ENCODE data around the gene SLCO2B1.

The SLCO2B1 gene

DNA sequence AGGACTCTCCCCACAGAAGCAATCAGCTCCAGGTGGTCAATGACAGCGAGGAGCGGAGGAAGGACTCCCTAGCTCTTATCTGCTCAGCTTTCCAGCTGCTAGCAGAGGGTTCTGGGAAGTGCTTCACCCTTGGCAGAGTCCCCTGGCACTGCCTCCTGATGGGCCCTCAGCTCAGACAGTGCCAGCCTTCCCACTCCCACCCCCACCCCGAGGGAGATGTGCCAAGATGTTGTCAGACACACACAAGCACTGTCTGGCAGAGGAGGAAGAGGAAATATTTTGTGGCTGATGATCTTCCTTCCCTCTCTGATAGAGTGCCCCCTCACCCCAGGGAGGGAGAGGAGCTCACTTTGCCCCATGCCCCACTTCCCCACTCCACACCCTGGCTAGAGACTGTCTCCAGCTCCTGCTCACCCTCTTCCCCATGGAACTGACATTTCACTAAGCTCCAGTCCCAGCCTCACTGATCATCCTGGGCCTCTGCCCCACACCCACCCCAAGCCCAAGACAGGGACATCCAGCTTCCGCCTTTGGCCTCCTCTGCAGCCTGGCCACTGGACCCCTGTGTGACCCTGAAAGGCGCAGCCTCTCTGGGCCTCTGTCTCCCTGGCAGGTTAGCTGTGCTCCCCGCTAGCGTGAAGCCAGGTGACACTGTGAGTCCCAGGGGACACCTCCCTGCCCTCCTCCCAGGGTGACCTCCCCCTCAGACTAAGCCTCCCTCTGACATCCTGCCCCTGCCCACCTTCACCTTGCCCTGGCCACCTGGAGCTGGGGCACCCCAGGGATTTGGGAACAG lies 44.5 kb downstream of the SLCO2B1 start:
- no peak for DNase-seq

DNA sequence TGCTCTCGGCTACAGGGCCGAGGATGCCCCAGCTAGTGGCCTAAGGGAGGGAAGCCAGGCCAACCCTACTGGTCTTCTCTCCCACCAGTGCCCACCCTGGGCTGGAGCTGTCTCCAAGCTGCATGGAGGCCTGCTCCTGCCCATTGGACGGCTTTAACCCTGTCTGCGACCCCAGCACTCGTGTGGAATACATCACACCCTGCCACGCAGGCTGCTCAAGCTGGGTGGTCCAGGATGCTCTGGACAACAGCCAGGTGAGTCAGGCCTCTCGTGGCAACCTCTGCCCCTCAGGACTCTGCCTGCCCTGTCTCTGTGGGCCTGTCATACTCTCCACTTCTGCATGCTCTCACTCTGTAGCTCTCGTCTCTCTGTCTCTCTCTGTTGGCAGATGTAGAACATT lies 45.5 kb downstream of the SLCO2B1 start:
- DNase-seq = no peak

DNA sequence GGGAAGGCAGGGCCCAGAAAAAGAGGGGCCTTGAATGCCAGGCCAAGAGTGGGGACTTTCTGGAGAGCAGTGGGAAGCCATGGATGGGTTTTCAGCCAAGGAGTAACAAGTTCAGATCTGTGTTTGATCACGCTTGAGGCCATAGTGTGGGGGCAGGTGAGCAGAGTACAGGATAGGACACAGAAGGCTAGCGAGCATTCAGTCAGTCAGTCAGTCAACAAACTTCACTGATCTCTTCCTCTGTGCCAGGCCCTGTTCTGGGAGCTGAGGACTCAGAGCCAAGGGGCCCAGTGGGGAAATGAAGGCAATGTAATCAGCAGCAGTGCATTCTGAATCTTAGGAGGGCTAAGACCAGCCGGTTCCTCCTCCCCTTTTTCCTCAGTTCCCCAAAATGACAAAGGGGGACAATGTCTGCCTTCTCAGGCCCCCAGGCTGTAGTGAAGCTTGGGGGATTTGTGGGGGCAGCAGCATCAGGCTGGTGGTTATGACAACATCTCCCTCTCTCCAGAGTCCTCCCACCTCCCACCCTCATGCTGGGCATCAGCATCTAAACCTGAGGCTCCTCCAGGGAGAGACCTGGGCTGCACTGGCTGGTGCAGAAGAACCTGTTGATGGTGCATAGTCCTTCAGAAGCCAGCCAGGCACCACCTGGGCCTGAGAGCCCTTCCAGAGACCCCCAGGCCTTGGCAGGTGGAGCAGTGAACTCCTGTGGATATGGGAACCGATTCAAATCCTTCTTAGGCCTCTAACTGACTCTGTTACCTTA lies 46.8 kb downstream of the SLCO2B1 start:
- no peak for DNase-seq

DNA sequence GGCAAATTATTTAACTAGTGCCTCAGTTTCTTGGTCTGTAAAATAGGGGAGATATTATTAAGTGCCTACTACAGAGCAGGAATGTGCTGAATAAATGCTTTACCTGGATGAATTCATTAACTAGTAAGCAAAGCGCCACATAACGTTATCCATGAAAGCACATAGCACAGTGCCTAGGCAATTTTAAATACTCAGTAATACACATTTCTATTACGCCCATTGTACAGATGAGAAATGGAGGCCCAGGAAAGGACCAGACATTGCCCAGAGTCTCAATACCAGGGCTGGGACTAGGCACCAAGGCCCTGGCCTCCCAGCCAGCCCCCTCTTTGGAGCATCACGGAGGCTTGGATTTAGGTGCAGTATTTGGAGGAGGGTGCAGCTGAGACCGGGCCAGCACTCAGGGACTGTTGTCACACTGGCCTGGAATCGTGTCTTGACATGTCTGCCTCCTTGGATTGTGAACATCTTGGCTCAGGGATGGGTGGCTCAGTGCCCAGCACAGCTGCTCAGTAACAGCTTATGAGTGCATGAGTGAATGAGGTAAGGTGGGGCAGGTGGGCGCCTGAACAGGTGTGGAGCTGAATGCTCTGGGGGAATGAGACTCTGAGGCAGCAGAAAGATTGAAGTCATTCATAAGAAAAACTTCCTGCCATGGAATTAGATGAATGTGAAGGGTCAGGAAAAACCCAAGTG lies 47.5 kb downstream of the SLCO2B1 start:
- no peak for DNase-seq

DNA sequence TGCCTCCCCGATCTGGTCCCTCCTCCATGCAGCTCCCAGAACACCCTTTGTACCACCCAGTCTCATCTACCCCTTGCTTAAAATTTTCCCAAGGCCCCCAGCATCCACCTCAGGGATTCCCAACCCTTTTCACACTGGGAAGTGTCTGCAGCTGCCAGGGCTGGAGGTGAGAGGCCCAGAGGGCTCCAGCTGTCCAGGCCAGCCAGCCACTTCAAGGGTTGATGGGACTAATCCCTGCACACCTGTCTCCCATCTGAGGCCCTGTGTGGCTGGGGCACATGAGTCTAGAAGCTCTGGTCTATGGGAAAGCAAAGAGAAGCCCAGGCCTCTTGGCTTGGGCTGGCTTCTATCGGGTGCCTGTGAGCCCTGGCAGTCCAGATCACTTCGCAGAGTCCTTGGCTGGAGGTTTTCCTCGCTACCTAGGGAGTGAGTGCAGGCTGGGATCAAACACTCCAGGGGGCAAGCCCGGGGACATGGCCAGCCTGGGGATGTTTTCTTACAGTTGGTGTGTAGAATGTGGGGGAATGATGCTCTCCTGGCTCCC lies 48.6 kb downstream of the SLCO2B1 start:
- DNase-seq = no peak

DNA sequence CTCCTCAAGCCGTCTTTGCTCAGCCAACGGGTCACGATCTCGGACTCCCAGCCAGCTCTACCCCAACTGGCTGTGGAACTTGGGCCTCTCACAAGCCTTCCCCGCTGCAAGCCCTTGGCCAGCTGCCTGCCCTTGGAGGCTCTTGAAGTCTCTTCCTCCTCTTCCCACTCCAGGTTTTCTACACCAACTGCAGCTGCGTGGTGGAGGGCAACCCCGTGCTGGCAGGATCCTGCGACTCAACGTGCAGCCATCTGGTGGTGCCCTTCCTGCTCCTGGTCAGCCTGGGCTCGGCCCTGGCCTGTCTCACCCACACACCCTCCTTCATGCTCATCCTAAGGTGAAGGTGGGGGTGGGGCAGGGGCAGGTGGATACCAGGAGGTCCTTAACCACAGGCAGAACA lies 49.1 kb downstream of the SLCO2B1 start:
- no peak for DNase-seq

DNA sequence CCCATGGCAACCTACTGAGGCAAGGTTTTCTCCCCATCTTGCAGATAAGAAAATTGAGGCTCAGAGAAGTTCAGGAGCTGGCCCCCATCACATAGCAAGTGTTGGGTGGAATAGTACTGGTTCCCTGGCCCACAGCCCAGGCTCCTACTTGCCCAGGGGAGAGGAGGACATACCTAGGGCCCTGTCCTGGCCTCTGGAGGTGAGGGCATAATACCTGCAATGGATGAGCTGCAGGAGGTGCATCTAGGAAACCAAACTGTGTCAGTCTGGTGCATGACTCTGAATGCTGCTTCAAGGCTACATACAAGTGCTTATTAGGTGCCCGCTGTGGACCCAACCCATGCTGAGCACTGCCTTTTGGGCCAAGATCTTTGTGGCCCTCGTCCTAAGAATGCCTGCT lies 49.6 kb downstream of the SLCO2B1 start:
- DNase-seq = no peak

DNA sequence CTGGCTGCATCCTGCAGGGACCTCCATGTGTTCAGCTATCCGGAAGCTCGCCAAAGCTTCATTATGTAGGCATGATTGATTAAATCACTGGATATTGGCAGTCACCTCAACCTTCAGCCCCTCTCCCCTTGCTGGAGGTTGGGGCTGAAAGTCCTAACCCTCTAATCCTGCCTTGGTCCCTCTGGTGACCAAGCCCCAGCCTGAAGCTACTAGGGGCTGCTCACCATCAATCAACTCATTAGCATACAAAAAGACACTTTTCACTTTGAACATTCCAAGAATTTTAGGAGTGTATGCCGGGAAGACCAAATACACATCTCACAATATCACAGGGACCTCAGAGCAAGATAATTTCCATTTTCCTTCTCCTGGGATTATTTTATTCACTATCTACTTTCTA lies 50.9 kb downstream of the SLCO2B1 start:
- DNase-seq = no peak

DNA sequence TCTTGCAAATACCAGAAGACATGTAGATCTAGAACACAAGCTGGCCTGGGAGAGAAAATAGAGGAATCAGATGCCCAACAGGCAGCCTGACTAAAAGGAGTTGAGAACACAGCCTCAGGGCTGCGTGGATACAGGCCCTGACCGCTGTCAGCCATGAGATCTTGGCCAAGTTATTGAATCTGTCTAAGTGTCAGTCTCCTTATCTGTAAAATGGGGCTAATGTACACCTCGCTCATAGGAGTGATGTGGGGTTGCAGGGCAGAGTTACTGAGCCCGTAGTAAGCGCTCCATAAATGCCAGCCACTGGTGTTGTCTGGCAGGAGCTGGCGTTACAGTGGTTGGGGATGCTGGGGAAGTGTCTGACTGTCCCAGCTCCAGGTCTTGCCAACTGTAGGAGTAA lies 51.3 kb downstream of the SLCO2B1 start:
- DNase-seq = no peak

DNA sequence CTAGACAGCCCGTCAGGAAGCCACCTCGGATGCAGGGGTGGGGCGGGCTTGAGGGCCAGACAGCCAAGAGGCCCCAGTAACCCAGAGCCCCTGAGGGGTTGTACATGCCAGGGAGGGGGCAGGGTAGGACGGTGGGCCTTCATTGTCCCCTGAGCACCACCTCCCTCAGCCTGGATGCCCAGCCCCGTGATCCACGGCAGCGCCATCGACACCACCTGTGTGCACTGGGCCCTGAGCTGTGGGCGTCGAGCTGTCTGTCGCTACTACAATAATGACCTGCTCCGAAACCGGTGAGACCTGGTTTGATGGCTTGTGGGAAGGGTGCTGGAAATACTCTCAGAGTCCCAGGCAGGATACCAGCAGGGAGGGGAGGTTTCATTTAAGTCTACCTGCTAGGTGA lies 52.2 kb downstream of the SLCO2B1 start:
- DNase-seq = no peak

DNA sequence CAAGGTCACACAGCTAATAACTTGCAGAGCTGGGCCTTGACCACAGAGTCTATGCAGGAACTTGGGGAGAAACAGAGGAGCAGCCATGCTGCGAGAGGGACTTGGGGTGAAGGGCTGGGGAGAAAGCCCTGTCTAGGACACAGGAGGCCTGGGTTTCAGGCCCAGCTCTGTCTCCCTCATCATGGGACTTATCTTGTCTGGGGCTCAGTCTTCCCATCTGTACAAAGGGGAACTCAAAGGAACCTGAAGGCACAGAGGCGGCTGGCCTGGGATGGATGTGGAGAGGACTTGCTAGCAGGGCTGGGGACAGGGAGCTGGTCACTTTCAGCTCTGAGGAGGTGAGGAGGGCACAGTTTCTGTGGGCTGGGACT lies 52.7 kb downstream of the SLCO2B1 start:
- no peak for DNase-seq

DNA sequence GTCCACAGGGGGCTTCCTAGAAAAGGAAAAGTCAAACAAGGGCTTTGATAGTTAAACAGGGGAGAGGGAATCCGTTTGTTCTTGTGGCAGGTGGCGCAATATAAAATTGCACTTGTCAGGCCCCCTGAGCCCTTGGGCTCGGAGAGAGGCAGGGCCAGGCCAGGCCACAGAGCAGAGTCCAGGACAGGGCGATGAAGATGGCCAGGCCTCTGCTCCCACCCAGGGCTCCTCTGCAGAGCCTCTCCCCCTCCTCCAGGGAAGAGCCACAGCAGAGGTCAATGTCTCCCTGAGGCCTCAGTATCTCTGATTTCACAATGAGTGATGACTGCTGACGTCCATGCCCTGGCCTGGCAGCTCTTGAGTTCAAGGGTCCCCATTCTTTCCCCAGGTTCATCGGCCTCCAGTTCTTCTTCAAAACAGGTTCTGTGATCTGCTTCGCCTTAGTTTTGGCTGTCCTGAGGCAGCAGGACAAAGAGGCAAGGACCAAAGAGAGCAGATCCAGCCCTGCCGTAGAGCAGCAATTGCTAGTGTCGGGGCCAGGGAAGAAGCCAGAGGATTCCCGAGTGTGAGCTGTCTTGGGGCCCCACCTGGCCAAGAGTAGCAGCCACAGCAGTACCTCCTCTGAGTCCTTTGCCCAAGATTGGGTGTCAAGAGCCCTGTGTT lies 53.2 kb downstream of the SLCO2B1 start:
- no peak for DNase-seq

DNA sequence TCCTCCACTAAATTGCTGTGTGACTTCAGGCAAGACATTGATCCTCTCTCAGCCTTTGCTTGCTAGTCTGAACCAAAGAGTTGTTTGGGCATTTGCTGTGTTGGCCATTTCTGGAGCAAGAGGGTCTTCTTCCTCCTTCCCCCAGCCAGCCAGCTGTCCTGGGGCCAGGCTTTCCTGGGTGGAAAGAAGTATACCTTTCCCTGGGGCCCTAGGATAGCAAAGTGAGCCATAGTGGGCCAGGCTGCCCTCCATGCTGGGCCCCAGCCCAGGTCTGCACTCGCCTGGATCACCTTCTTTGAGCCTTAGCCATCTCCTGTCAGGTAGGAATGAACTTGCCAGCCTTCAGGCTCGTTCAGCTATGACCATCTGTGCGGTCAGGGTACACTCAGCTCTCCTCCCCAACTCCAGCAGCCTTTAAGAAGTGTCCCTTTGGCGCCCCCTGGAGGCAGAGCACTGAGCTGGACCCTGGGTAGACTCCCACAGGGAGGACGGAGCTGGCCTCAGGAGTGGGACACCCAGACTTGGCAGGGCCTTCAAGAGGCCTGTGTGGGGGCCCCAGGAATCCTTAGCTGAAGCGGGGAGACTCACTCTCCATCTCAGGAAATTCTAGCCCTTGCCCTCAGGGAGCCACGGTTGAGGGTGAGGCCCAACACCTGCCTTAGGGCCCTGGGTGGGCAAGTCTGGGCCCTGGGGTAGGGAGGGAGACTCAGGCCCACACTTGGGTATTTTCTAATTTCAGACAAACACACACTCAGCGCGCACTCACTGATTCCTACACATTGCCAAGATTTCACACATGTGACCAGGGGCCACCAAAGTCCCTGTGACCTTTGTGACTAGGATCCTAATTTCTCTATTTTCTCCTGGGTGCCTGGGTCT lies 54.0 kb downstream of the SLCO2B1 start:
- peak; percentile 62 for DNase-seq

DNA sequence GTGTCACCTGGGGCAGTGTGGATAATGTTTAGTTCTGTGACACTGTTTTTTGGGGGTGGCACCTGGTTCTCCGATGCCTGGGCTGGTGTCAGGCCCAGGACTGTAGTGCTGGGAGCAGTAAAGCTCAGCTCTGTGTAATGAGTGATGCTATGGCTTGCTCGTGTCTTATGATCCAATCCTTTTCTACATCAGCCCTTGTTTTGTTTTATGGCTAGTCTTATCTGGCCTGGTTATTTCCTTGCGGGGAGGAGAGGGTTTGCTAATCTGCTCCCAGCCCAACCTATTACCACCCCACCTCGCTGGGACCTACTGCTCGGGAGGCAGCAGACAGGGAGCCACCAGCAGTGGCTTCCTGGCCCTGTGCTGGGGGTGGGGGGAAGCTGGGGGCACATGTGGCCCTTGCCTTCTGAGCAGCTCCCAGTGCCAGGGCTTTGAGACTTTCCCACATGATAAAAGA lies 54.7 kb downstream of the SLCO2B1 start:
- DNase-seq = no peak

DNA sequence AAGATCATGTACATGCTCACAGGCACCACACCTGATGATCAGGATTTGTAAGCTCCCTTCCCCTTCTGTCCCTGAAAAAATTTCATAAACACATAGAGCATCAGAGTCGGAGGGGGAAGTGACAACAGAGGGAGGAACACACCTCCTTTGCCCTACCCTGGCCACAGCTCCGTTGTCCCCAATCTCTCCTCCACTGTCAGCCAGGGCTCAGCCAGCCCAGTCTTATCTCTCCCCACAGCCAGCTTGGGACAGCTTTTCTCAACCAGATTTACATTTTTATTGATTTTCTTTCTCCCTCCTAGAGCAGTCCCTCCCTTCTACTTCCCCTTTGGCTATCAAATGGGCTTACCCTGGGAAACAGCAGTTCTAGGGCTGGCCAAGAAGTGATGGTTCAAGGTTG lies 57.5 kb downstream of the SLCO2B1 start:
- DNase-seq = no peak

DNA sequence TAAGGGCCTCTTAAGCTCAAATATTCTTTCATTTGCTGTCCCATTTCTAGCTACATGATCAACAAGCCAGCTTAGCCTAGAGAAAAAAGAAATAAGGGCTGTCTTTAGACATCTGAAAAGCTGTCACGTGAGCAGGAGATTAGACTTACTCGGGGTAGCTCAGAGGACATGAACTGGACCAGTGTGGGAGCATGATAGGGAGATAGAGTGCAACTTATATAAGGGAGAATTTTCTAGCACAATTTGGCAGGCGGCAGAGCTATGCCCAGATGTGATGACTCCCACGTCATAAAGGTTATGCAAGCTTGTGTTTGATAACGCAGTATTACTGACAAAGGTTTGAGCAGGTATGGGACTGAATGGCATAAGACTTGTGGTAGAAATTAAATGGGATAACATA lies 61.5 kb downstream of the SLCO2B1 start:
- no peak for DNase-seq

DNA sequence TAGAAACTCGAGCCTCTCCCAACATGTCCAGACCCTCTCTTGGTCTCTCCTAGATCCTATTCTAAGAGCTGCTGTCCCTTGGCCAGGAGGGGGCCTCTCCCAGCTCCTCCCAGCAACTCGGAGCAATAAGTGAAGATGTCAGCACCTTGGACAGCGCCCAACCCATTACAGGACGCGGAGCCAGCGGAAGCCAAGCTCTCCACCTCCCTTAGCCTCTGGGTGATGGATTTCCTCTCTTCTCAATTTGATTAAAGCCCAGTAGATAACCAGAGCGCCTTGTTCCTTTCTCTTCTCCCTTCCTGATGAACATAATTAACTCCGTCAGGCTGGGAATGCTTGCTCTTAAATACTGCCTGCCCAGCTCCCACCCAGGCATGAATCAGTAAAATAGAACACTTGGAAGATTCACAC lies 63.5 kb downstream of the SLCO2B1 start:
- no peak for DNase-seq

DNA sequence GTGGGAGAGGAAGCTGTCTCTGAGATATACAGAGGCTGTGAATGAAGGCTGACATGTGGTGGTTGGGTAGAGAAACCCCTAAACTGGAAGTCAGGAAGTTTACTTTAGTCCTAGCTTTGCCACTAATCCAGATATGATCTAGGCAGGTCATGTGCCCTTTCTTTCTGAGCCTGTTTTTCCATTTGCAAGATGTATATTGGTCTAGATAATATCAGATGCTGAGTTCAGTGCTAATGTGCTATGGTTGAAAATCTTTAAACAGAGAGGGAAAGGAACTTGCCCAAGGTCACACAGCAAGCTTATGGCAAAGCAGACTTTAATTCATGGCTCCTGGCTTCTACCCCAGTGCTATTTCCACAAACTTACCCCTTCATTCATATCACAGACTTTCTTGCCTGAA lies 63.9 kb downstream of the SLCO2B1 start:
- DNase-seq = no peak

DNA sequence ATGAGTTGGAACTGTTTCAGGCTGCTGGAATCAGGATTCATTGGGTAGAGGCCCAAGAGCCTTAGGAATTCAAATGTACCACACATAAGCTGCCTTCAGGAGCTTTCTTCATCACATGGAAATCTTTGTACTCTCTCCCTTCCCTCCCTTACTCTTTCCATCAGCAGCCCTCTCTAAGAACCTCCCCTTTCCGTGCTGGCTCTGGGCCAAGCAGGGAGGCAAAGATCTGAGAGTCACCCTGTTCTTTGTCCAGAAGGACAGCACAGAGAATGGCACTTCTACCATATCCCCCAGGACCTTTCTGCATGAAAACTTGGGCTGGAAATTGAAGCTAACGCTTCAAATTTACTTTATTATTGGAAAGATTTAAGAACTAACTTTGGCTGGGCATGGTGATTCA lies 69.0 kb downstream of the SLCO2B1 start:
- no peak for DNase-seq

DNA sequence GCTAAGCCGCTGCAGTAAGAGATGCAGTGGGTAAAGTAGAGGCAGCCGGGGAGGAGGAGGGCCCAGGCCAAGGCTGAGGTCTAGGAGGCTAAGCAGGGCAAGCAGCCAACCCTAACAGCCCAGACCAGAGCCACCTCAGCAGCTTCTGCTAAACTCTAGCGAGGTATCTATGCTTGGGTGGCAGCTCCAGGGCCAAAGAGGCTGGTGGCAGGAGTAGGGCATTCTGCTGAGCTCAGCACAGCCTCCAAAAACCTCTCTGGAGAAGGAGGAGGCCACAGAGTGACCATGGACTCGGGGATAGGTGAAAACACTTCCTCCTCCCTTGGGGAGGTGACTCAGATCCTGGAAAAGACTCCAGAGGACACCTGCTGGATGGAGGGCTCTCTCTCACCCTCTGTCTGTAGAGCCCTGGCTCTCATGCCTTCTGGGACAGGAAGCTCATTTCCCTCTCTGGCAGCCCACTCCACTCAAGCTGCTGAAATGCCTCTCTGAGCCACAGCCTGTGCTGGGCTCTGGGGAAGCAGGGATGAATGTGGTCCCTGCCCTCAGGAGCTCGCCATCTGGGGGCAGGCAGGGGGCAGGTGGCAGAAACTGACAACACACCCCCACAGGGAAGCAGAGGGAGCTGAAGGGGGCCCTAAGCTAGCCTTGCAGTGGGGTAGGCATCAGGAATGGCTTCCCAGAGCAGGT lies 73.2 kb downstream of the SLCO2B1 start:
- no peak for DNase-seq

DNA sequence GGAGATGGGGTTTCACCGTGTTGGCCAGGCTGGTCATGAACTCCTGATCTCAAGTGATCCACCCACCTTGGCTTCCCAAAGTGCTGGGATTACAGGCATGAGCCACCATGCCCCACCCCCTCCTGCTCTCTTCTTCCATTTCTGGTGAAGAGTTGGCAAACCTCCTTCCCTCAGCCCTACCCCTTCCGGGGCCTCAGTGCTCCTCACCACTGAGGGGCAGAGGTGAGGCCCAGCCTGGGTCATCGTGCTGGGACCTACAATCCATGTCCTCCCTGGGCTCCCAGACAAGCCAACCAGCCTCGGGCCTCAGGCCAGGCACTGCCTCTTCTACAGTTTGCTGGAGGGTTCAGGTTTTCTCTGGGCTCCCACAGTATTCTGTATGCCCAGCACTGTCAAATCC lies 74.9 kb downstream of the SLCO2B1 start:
- no peak for DNase-seq

Data from NCI-H1694 (cell line).